Activated CD4-positive, alpha-beta T cell treated with anti-CD3 and anti-CD28 coated beads for 36 hours (primary cell): ENCODE data around the gene KCNT2. TPM values are rescaled to one million over a fixed set of nuclear protein-coding genes. Genes with fewer than 3 reads are reported as not detected.
"Not testable (repeated sequence)": the region's sequence is repeated elsewhere in the genome, so short reads cannot be mapped to it uniquely, and the experiment has no call there.

ENCODE experiments used
- ATAC-seq: fragments of 200-7000 bp; cut with Tn5 transposase; one replicate; pipeline ENCODE4 v1.10.0; 2021; ENCODE audit warnings: mild to moderate bottlenecking, moderate library complexity
- CTCF ChIA-PET: fragments of 350-600 bp; sonication (Branson Sonifier 250); formaldehyde crosslinking; loops from one replicate; lab custom pipeline; 2021; ENCODE audit warnings: antibody characterized with exemption; lab: Charles Lee
- POLR2A ChIA-PET: fragments of 350-600 bp; sonication (Branson Sonifier 250); formaldehyde crosslinking; loops from one replicate; lab custom pipeline; 2021; ENCODE audit warnings: antibody characterized with exemption, inconsistent platforms; lab: Charles Lee
- DNase-seq: peaks from one replicate; pipeline ENCODE4 v3.0.0-alpha.2; 2020
- H3K27ac Mint-ChIP-seq: one replicate; pipeline ENCODE4 v1.8.0; 2021; ENCODE audit warnings: mixed read lengths
- H3K27me3 Mint-ChIP-seq: one replicate; pipeline ENCODE4 v1.8.0; 2021; ENCODE audit warnings: mixed read lengths
- H3K36me3 Mint-ChIP-seq: one replicate; pipeline ENCODE4 v1.8.0; 2021; ENCODE audit warnings: low read depth, mixed read lengths
- H3K4me1 Mint-ChIP-seq: one replicate; pipeline ENCODE4 v1.8.0; 2021; ENCODE audit warnings: mixed read lengths
- H3K4me3 Mint-ChIP-seq: one replicate; pipeline ENCODE4 v1.8.0; 2021; ENCODE audit warnings: mild to moderate bottlenecking, moderate library complexity, mixed read lengths
- H3K9me3 Mint-ChIP-seq: one replicate; pipeline ENCODE4 v1.8.0; 2021; ENCODE audit warnings: low read depth, mixed read lengths
- intact Hi-C, 2 experiments: fragments of 100-400 bp; cut with DNase I in 1 of 2; cut with micrococcal nuclease in 1 of 2; formaldehyde crosslinking; loops; one replicate each; pipeline versions ENCODE4 v1.14.2 to v1.15.1; 2022 to 2024; cut with DNase I, micrococcal nuclease
- total RNA-seq, 2 experiments: library from RNA; stranded (reverse); gene quantifications; one replicate each; pipeline ENCODE4 v1.2.3, GENCODE V29; 2021

The KCNT2 gene
- total RNA-seq, 2 experiments from 2014 or later = 0.05 to 0.09 TPM

- DNase-seq (no peak), ATAC-seq (no peak)
- H3K4me3 Mint-ChIP-seq = no peak overlapping the region
- no peak overlapping the region for H3K27ac Mint-ChIP-seq
- CTCF ChIA-PET = no interaction called here
- H3K36me3 Mint-ChIP-seq = no peaks in the 10 kb centered on the region
- no peaks in the 10 kb centered on the region for H3K4me1 Mint-ChIP-seq
- no peaks in the 10 kb centered on the region for H3K9me3 Mint-ChIP-seq
- intact Hi-C loops = no loop called here
- no peaks in the 10 kb centered on the region for H3K27me3 Mint-ChIP-seq
- POLR2A ChIA-PET = no interaction called here
These were observed 63.6 kb downstream of the KCNT2 start for GRCh38 chr1:196544617-196545016.

DNA sequence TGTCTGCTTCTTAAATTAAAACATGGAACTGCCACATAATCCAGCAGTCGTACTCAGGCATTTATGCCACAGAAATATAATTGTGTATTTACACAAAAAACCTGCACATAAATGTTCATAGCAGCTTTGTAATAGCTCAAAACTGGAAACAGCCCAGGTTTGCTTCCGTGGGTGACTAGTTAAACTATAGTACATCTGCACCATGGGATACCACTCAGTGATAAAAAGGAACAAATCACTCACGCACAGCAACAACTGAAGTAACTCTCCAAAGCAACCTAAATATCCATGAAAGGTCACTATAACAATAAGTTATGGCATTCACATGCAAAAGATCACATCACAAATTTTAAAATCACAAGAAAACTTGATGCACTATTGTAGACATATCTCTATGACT, 64.4 kb downstream of the KCNT2 start:
- H3K36me3 Mint-ChIP-seq = no peaks in the 10 kb centered on the region
- no peaks in the 10 kb centered on the region for H3K27me3 Mint-ChIP-seq
- H3K9me3 Mint-ChIP-seq = no peaks in the 10 kb centered on the region
- DNase-seq = no peak
- no peak overlapping the region for H3K4me3 Mint-ChIP-seq
- H3K4me1 Mint-ChIP-seq = no peaks in the 10 kb centered on the region
- no peak for ATAC-seq
- intact Hi-C loops = no loop called here
- H3K27ac Mint-ChIP-seq = no peak overlapping the region
- ChIA-PET POLR2A (no interaction called here), CTCF (no interaction called here)

- DNase-seq (no peak), ATAC-seq (no peak)
- Mint-ChIP-seq H3K4me1 (no peaks in the 10 kb centered on the region), H3K9me3 (peaks cover 4% of the 10 kb centered on the region), H3K36me3 (no peaks in the 10 kb centered on the region), H3K4me3 (no peak overlapping the region), H3K27me3 (no peaks in the 10 kb centered on the region), H3K27ac (no peak overlapping the region)
- POLR2A ChIA-PET = no interaction called here
- CTCF ChIA-PET = interaction anchor here (0.6 kb wide), 1 partner anchor 115 kb away, joined by 3 read pairs; no protein-coding TSS in a partner anchor
- intact Hi-C loops = no loop called here
These were observed 69.8 kb downstream of the KCNT2 start for GRCh38 chr1:196538473-196538872.

GRCh38 chr1:196535727-196536126, 72.5 kb downstream of the KCNT2 start:
- peak; percentile 8 for DNase-seq
- ATAC-seq = no peak
- no peak overlapping the region for H3K4me3 Mint-ChIP-seq
- POLR2A ChIA-PET = no interaction called here
- no peaks in the 10 kb centered on the region for H3K4me1 Mint-ChIP-seq
- no peaks in the 10 kb centered on the region for H3K36me3 Mint-ChIP-seq
- H3K27me3 Mint-ChIP-seq = no peaks in the 10 kb centered on the region
- H3K27ac Mint-ChIP-seq = no peak overlapping the region
- intact Hi-C loops = no loop called here
- peaks cover 4% of the 10 kb centered on the region for H3K9me3 Mint-ChIP-seq
- CTCF ChIA-PET = no interaction called here

DNA sequence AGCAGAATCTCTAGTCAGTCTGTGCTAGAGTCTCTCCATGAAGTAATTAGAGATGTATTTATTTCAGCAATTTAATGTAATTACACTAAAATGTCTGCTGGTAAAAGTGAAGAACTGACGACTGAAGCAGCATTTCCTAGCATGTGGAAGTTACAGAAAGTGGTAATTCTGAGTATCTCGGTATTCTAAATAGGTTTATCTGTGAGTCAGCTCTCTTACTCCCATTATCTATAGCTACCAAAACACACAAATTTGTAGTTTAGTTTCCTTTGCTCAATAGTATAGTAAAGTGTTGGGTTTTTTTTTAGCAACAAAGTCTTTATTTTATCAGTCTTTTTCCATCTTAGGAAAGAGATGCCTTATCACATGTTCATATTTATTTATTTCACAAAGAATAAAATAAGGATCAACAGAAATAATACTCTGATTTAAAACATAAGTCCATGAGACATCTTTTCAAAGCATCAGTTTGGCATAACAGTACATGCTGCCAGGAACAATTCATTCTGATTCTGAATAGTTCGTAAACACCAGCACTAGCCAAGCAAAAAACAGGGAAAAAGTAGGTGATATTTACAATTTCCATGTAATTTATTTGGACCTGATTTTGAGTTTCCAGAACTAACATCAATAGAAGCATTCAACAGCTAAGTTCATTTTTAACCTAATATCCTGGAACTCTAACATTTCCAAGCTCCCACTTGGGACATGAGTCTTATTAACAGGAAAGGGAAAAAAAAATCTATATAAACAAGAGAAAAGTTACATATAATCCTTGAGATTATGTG, 76.3 kb downstream of the KCNT2 start:
- CTCF ChIA-PET = no interaction called here
- H3K36me3 Mint-ChIP-seq = no peaks in the 10 kb centered on the region
- DNase-seq (no peak), ATAC-seq (no peak)
- no peak overlapping the region for H3K4me3 Mint-ChIP-seq
- POLR2A ChIA-PET = no interaction called here
- no peaks in the 10 kb centered on the region for H3K4me1 Mint-ChIP-seq
- intact Hi-C loops = no loop called here
- no peak overlapping the region for H3K27ac Mint-ChIP-seq
- H3K9me3 Mint-ChIP-seq = peaks cover 4% of the 10 kb centered on the region
- H3K27me3 Mint-ChIP-seq = no peaks in the 10 kb centered on the region

- ATAC-seq (no peak), DNase-seq (no peak)
- Mint-ChIP-seq H3K27me3 (no peaks in the 10 kb centered on the region), H3K4me3 (no peak overlapping the region), H3K4me1 (no peaks in the 10 kb centered on the region), H3K36me3 (no peaks in the 10 kb centered on the region), H3K27ac (no peak overlapping the region), H3K9me3 (peaks cover 2% of the 10 kb centered on the region)
- intact Hi-C loops = no loop called here
- ChIA-PET POLR2A (no interaction called here), CTCF (no interaction called here)
These were observed 80.3 kb downstream of the KCNT2 start for GRCh38 chr1:196527919-196528318.

- DNase-seq, H3K4me3 Mint-ChIP-seq, H3K9me3 Mint-ChIP-seq, H3K27ac Mint-ChIP-seq, ATAC-seq, H3K27me3 Mint-ChIP-seq, H3K36me3 Mint-ChIP-seq, POLR2A ChIA-PET, H3K4me1 Mint-ChIP-seq, intact Hi-C loops: not testable (repeated sequence)
- CTCF ChIA-PET = interaction anchor here (0.7 to 1.2 kb wide), 2 partner anchors 10 to 367 kb away, joined by 3 to 4 read pairs; no protein-coding TSS in a partner anchor
These were observed 85.5 kb downstream of the KCNT2 start for GRCh38 chr1:196522574-196523345.

DNA sequence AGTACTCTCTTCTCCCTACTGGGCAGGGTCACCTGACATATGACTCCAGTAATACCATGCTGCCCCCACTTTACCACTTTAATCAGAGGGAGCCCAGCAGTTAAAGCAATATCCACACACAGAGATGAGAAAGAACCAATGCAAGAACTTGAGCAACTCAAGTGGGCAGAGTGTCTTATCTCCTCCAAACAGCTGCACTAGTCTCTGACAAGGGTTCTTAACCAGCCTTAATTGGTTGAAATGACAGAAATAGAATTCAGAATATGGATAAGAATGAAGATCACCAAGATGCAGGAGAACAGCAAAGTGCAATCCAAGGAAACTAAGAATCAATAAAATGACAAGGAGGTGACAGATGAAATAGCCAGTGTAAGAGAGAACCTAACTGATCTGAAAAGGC, 91.0 kb downstream of the KCNT2 start:
- intact Hi-C loops = no loop called here
- Mint-ChIP-seq H3K27ac (no peak overlapping the region), H3K27me3 (no peaks in the 10 kb centered on the region), H3K4me1 (no peaks in the 10 kb centered on the region), H3K36me3 (no peaks in the 10 kb centered on the region), H3K9me3 (peaks cover 5% of the 10 kb centered on the region), H3K4me3 (no peak overlapping the region)
- ChIA-PET CTCF (no interaction called here), POLR2A (no interaction called here)
- DNase-seq = no peak
- no peak for ATAC-seq

DNA sequence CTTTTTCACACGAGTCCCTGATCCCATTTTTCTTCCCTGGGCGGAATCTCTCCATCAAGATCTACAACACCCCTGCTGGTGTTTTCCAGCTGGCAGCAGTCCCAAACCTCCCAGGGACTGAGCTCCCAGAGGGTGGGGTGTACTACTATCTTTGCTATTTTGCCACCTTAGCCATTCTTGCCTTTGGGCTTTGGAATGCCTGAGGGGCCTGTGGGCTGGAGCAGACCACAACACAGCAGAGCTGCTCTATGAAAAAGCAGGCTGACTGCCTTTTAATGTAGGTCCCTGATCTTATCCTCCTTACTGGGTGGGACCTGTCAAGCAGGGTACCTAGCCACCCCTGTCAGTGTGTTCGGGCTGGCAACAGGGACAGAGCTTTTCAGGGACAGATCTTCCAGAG, 91.9 kb downstream of the KCNT2 start:
- no peak for ATAC-seq
- Mint-ChIP-seq H3K27ac (no peak overlapping the region), H3K27me3 (no peaks in the 10 kb centered on the region), H3K9me3 (peaks cover 5% of the 10 kb centered on the region), H3K4me1 (no peaks in the 10 kb centered on the region), H3K36me3 (no peaks in the 10 kb centered on the region), H3K4me3 (no peak overlapping the region)
- CTCF ChIA-PET = no interaction called here
- POLR2A ChIA-PET = no interaction called here
- intact Hi-C loops = no loop called here
- no peak for DNase-seq

DNA sequence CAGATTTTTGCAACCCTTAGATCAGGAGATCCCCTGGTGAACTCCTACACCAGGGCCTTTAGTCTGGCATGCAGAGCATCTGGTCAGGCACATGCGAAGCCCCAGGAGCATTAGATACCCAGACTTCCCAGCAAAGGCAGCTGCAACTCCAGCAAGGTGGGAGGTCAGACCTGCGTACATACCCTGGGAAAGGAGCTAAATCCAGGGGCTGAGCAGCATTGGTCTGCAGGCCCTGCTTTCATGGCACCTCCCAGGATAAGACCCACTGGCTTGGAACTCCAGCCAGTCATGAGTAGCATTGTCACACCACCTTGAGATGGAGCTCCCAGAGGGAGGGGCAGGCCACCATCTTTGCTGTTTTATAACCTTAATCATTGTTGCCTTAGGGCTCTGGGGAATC, 92.3 kb downstream of the KCNT2 start:
- intact Hi-C loops = no loop called here
- Mint-ChIP-seq H3K9me3 (peaks cover 5% of the 10 kb centered on the region), H3K27ac (no peak overlapping the region), H3K36me3 (no peaks in the 10 kb centered on the region), H3K4me3 (no peak overlapping the region), H3K27me3 (no peaks in the 10 kb centered on the region), H3K4me1 (no peaks in the 10 kb centered on the region)
- DNase-seq (no peak), ATAC-seq (no peak)
- ChIA-PET POLR2A (no interaction called here), CTCF (no interaction called here)

DNA sequence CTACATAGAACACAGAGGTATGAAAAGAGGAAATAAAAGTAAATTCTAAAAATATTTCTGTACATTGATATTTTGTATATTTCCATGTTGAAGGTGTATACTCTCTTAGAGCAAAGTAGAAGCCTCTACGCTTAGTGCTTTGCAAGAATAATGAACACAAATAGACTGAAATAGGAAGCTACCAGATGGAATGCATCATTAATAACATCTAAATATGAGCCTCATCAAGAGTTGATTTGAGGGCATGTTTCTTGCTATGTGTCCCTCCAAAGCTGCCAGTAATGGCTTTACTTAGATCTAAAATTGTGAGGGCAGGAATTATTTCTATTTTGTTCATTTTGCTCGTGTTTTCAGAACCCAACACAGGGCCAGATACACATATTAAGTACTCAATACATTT, 94.4 kb downstream of the KCNT2 start:
- CTCF ChIA-PET = interaction anchor here (0.5 kb wide), 1 partner anchor 81 kb away, joined by 4 read pairs; no protein-coding TSS in a partner anchor

GRCh38 chr1:196510451-196510850, 97.8 kb downstream of the KCNT2 start:
- Mint-ChIP-seq H3K9me3 (no peaks in the 10 kb centered on the region), H3K27me3 (no peaks in the 10 kb centered on the region), H3K4me1 (no peaks in the 10 kb centered on the region), H3K27ac (no peak overlapping the region), H3K36me3 (no peaks in the 10 kb centered on the region), H3K4me3 (no peak overlapping the region)
- ATAC-seq = no peak
- no peak for DNase-seq
- ChIA-PET CTCF (no interaction called here), POLR2A (no interaction called here)
- intact Hi-C loops = no loop called here

More for the DNA sequence above, 94.4 kb downstream of the KCNT2 start:
- Mint-ChIP-seq H3K27ac (no peak overlapping the region), H3K4me1 (no peaks in the 10 kb centered on the region), H3K36me3 (no peaks in the 10 kb centered on the region), H3K4me3 (no peak overlapping the region), H3K9me3 (peaks cover 3% of the 10 kb centered on the region), H3K27me3 (no peaks in the 10 kb centered on the region)
- POLR2A ChIA-PET = no interaction called here
- ATAC-seq (no peak), DNase-seq (no peak)
- intact Hi-C loops = no loop called here
